GM12878 (cell line): ENCODE results near the gene WWTR1. TPM values are rescaled to one million over a fixed set of nuclear protein-coding genes. Genes with fewer than 3 reads are reported as not detected.

Experiments
- ATAC-seq: fragments of 200-7000 bp; cut with Tn5 transposase; 3 replicates; pipeline ENCODE4 v1.9.1; 2020; ENCODE audit warnings: mild to moderate bottlenecking, moderate library complexity
- BruUV-seq: library from RNA; stranded (reverse); fragments of 400-500 nt; replicated peaks from 2 replicates; lab custom pipeline; 2021; lab: Mats Ljungman, UMichigan
- CTCF ChIA-PET: fragments of 300-600 bp; sonication (Branson Sonifier 250); formaldehyde crosslinking; extraction: SDS; loops from one replicate; lab custom pipeline; 2021; ENCODE audit warnings: inconsistent platforms; lab: Yijun Ruan, JAX
- POLR2A ChIA-PET: fragments of 350-600 bp; formaldehyde crosslinking; extraction: SDS; loops from one replicate; lab custom pipeline; 2021; ENCODE audit warnings: inconsistent platforms; lab: Charles Lee
- RAD21 ChIA-PET: fragments of 300-600 bp; sonication (Branson Sonifier 250); formaldehyde crosslinking; loops from one replicate; lab custom pipeline; 2023; ENCODE audit warnings: antibody characterized with exemption; ENCODE audit not compliant: unreplicated experiment; lab: Charles Lee
- SMC1A ChIA-PET: fragments of 300-600 bp; sonication (Branson Sonifier 250); formaldehyde crosslinking; loops from one replicate; lab custom pipeline; 2023; ENCODE audit not compliant: unreplicated experiment, uncharacterized antibody; lab: Charles Lee
- DNase-seq: peaks from one replicate; pipeline ENCODE4 v3.0.0-alpha.2; 2011; ENCODE audit warnings: low read depth, low spot score
- FAIRE-seq: peaks from 3 replicates; lab custom pipeline; 2011; peaks lifted over from hg19 to GRCh38; lab: Jason Lieb, UNC
- H2AFZ ChIP-seq: 2 replicates; pipeline ENCODE4 v1.6.0; 2011; ENCODE audit warnings: low read depth, low read length, control low read depth; ENCODE audit not compliant: control insufficient read depth
- H3K27ac ChIP-seq: 2 replicates; pipeline ENCODE4 v1.5.1; 2011; ENCODE audit warnings: control low read depth; ENCODE audit not compliant: control insufficient read depth, insufficient read depth
- H3K27me3 ChIP-seq, 2 experiments: replicated peaks in 1 of 2; 2 replicates each; pipeline versions ENCODE4 v1.6.0 to v1.6.1; 2011; ENCODE audit warnings: low read length in 1 of 2; ENCODE audit not compliant: control insufficient read depth in 2 of 2, insufficient read depth in 2 of 2
- H3K36me3 ChIP-seq, 2 experiments: 2 replicates each; pipeline ENCODE4 v1.5.1; 2011; ENCODE audit warnings: low read length in 1 of 2; ENCODE audit not compliant: control insufficient read depth in 2 of 2, insufficient read depth in 2 of 2
- H3K4me1 ChIP-seq: 2 replicates; pipeline ENCODE4 v1.6.1; 2011; ENCODE audit warnings: mild to moderate bottlenecking, low read length, moderate library complexity, mixed read lengths; ENCODE audit not compliant: control insufficient read depth, insufficient read depth
- H3K4me2 ChIP-seq: 2 replicates; pipeline ENCODE4 v1.6.0; 2011; ENCODE audit warnings: control low read depth; ENCODE audit not compliant: control insufficient read depth, insufficient read depth
- H3K4me3 ChIP-seq: fragments of 200-600 bp; sonication (generic); 2 replicates; pipeline ENCODE4 v1.5.1; 2016
- H3K79me2 ChIP-seq: 2 replicates; pipeline ENCODE4 v1.6.0; 2011; ENCODE audit warnings: low read length; ENCODE audit not compliant: control insufficient read depth, insufficient read depth
- H3K9ac ChIP-seq: 2 replicates; pipeline ENCODE4 v1.8.0; 2011; ENCODE audit warnings: low read length, control low read depth, mixed read lengths; ENCODE audit not compliant: control insufficient read depth, insufficient read depth
- H3K9me3 ChIP-seq: replicated peaks from 3 replicates; pipeline ENCODE4 v1.5.1; 2011; ENCODE audit warnings: mild to moderate bottlenecking, low read length; ENCODE audit not compliant: control insufficient read depth, insufficient read depth
- H4K20me1 ChIP-seq: 2 replicates; pipeline ENCODE4 v1.6.0; 2011; ENCODE audit not compliant: control insufficient read depth, insufficient read depth
- CBX3 ChIP-seq: fragments of 200-600 bp; sonication (generic); IDR thresholded peaks from 2 replicates; pipeline ENCODE4 v1.6.1; 2016; ENCODE audit warnings: low read depth, borderline replicate concordance
- ESRRA ChIP-seq: IDR thresholded peaks from 2 replicates; pipeline ENCODE4 v1.6.1; 2012; ENCODE audit warnings: mild to moderate bottlenecking, low read length, improper control_type of control experiment
- FOXK2 ChIP-seq: fragments of 450-650 bp; IDR thresholded peaks from 2 replicates; pipeline ENCODE4 v1.6.1; 2017; ENCODE audit warnings: mild to moderate bottlenecking, moderate library complexity
- KAT2A ChIP-seq: conservative IDR thresholded peaks from 2 replicates; pipeline ENCODE4 v1.6.1; 2011; ENCODE audit warnings: low read depth, low read length; ENCODE audit not compliant: control insufficient read depth
- MTA3 ChIP-seq: IDR thresholded peaks from 2 replicates; pipeline ENCODE4 v1.6.1; 2012; ENCODE audit warnings: low read length, inconsistent platforms, borderline replicate concordance
- MYB ChIP-seq: fragments of 150-350 bp; IDR thresholded peaks from 2 replicates; pipeline ENCODE4 v1.6.1; 2014; ENCODE audit warnings: mild to moderate bottlenecking, low read depth, low read length, borderline replicate concordance
- NFYB ChIP-seq: IDR thresholded peaks from 2 replicates; pipeline ENCODE4 v1.6.1; 2011; ENCODE audit warnings: low read depth, mild to moderate bottlenecking, low read length, improper control_type of control experiment, moderate library complexity; ENCODE audit not compliant: insufficient read depth
- RCOR1 ChIP-seq: conservative IDR thresholded peaks from 2 replicates; pipeline ENCODE4 v1.6.1; 2012; ENCODE audit warnings: low read depth, low read length, improper control_type of control experiment
- SRF ChIP-seq, 2 experiments: IDR thresholded peaks; 2 replicates each; pipeline ENCODE4 v1.6.1; 2011; ENCODE audit warnings: low read depth in 2 of 2, low read length in 2 of 2, mild to moderate bottlenecking in 1 of 2, moderate library complexity in 1 of 2
- TCF7 ChIP-seq: IDR thresholded peaks from 2 replicates; pipeline ENCODE4 v1.6.1; 2014; ENCODE audit warnings: antibody characterized with exemption, borderline replicate concordance
- ZBED1 ChIP-seq: IDR thresholded peaks from 2 replicates; pipeline ENCODE4 v1.6.1; 2016; ENCODE audit warnings: borderline replicate concordance
- WGBS: methylation state at CpG from one replicate; pipeline ENCODE4 v1.1.6; 2016; ENCODE audit warnings: low lambda C conversion rate; ENCODE audit not compliant: insufficient replicate concordance, insufficient coverage; ENCODE audit errors: missing lambda C conversion rate; 5-methylcytosine and 5-hydroxymethylcytosine counted together
- in situ Hi-C: fragments of 300-500 bp; cut with MboI; formaldehyde crosslinking; loops from 9 replicates; pipeline ENCODE4 v1.14.3; 2018; ENCODE audit warnings: mixed read lengths
- intact Hi-C: fragments of 100-400 bp; cut with micrococcal nuclease; formaldehyde crosslinking; loops from one replicate; pipeline ENCODE4 v1.14.2; 2022; ENCODE audit not compliant: unreplicated experiment
- polyA plus RNA-seq, 11 experiments: library from polyadenylated mRNA; depleted of rRNA in 4 of 11; unstranded in 6 of 11; stranded (reverse) in 5 of 11; fragments of >200 nt; fragmentation: Nextera tagmentation in 4 of 11; fragmentation: Illumina TruSeq in 1 of 11; extraction: Ambion mirVana in 4 of 11; extraction: Trizol in 1 of 11; gene quantifications; 1 replicate in 1 of 11; 2 replicates in 10 of 11; pipeline versions ENCODE4 v1.2.1 to v1.2.3, GENCODE V29; 2011 to 2016; ENCODE audit warnings: inconsistent platforms in 2 of 11, missing spikeins in 2 of 11, low read depth in 1 of 11
- total RNA-seq, 4 experiments: library from RNA; depleted of rRNA in 3 of 4; stranded (reverse); fragments of >200 nt in 3 of 4; fragmentation: Illumina TruSeq in 1 of 4; extraction: Trizol in 1 of 4; gene quantifications; 2 replicates each; pipeline versions ENCODE4 v1.2.1 to v1.2.3, GENCODE V29; 2013 to 2021
- TF ChIP-seq, protein P1 (sequence below): IDR thresholded peaks from 2 replicates; pipeline ENCODE4 v1.6.1; 2011; ENCODE audit warnings: low read depth, low read length, improper control_type of control experiment, borderline replicate concordance
- TF ChIP-seq, protein P2 (sequence below): fragments of 450-650 bp; IDR thresholded peaks from 2 replicates; pipeline ENCODE4 v1.6.1; 2016; ENCODE audit warnings: mild to moderate bottlenecking
- TF ChIP-seq, protein P3 (sequence below): IDR thresholded peaks from 2 replicates; pipeline ENCODE4 v1.6.1; 2012; ENCODE audit warnings: mild to moderate bottlenecking, low read depth, low read length

The WWTR1 gene
- total and polyA plus RNA-seq, 10 of the 15 experiments (the other 5 are each of a cell fraction or from before 2014, with no cell fraction given): 2.5 to 18.5 (median 5.8) TPM

DNA sequence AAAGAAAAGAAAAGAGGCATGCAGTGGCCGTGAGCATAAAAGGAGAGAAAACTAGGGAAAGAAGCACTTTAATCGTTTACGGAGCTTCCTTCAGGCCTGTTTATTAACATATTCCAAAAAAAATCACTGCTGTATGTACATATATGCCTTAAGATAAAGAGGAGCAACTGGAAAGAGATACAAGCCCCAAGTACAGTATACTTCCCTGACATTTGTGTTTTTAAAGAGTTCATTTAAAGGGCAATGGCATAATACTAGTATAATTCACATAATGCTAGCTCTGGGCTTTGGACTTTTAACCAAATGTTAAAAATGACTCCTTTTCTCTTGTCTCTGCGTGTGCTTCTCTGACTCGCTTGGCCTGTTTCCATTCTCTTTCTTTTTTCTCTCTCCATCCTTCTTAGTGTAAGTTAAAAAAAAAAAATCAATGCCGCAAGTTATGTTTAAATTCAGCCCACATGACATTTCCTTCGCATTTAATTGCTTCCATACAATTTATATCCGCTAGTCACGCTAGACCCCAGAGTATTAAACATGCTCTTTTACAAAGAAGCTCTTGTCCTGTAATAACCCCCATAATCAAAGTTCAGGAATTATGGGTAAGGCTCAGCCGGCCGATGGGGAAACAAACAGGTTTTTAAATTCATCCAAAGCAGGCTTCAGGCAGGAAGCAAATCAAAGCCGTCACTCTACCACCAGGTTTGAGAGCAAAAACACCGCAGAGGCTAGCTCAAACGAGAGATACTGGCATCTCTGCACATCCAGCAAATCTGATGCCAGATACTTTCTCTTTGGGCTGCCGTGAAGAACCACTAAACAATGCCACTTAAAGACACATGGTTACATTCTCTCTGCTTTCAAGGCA is 19.4 kb downstream of the WWTR1 start:
- ChIA-PET CTCF (interaction anchor here (0.5 to 2.4 kb wide), 6 partner anchors 10 to 78 kb away, joined by 3 to 7 read pairs (median 4); no protein-coding TSS in a partner anchor), POLR2A (interaction anchor here (0.9 kb wide), 2 partner anchors 26 to 63 kb away, joined by 3 read pairs; no protein-coding TSS in a partner anchor), RAD21 (interaction anchor here (1.0 to 1.4 kb wide), 4 partner anchors 16 to 69 kb away, joined by 3 read pairs; no protein-coding TSS in a partner anchor), SMC1A (interaction anchor here (0.7 to 1.1 kb wide), 3 partner anchors 18 to 837 kb away, joined by 3 to 5 read pairs (median 3); no protein-coding TSS in a partner anchor)
- no peak overlapping the region for H3K4me2 ChIP-seq
- H3K27me3 ChIP-seq: no peaks in the 10 kb centered on the region
- WGBS: 92% methylated on average over 15 of the region's 15 CpGs
- TF ChIP-seq MYB: no peak
- TF ChIP-seq, protein P1, sequence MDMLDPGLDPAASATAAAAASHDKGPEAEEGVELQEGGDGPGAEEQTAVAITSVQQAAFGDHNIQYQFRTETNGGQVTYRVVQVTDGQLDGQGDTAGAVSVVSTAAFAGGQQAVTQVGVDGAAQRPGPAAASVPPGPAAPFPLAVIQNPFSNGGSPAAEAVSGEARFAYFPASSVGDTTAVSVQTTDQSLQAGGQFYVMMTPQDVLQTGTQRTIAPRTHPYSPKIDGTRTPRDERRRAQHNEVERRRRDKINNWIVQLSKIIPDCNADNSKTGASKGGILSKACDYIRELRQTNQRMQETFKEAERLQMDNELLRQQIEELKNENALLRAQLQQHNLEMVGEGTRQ: no peak
- no peak for TF ChIP-seq ESRRA
- TF ChIP-seq SRF (IDR thresholded peaks at IDR 0.05; ENCODE audit: low read depth in 2 of 2, low read length in 2 of 2): no peak
- no peak for TF ChIP-seq KAT2A
- TF ChIP-seq RCOR1: no peak
- TF ChIP-seq, protein P2, sequence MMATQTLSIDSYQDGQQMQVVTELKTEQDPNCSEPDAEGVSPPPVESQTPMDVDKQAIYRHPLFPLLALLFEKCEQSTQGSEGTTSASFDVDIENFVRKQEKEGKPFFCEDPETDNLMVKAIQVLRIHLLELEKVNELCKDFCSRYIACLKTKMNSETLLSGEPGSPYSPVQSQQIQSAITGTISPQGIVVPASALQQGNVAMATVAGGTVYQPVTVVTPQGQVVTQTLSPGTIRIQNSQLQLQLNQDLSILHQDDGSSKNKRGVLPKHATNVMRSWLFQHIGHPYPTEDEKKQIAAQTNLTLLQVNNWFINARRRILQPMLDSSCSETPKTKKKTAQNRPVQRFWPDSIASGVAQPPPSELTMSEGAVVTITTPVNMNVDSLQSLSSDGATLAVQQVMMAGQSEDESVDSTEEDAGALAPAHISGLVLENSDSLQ: no peak
- no peak for TF ChIP-seq FOXK2
- TF ChIP-seq MTA3: no peak
- TF ChIP-seq, protein P3, sequence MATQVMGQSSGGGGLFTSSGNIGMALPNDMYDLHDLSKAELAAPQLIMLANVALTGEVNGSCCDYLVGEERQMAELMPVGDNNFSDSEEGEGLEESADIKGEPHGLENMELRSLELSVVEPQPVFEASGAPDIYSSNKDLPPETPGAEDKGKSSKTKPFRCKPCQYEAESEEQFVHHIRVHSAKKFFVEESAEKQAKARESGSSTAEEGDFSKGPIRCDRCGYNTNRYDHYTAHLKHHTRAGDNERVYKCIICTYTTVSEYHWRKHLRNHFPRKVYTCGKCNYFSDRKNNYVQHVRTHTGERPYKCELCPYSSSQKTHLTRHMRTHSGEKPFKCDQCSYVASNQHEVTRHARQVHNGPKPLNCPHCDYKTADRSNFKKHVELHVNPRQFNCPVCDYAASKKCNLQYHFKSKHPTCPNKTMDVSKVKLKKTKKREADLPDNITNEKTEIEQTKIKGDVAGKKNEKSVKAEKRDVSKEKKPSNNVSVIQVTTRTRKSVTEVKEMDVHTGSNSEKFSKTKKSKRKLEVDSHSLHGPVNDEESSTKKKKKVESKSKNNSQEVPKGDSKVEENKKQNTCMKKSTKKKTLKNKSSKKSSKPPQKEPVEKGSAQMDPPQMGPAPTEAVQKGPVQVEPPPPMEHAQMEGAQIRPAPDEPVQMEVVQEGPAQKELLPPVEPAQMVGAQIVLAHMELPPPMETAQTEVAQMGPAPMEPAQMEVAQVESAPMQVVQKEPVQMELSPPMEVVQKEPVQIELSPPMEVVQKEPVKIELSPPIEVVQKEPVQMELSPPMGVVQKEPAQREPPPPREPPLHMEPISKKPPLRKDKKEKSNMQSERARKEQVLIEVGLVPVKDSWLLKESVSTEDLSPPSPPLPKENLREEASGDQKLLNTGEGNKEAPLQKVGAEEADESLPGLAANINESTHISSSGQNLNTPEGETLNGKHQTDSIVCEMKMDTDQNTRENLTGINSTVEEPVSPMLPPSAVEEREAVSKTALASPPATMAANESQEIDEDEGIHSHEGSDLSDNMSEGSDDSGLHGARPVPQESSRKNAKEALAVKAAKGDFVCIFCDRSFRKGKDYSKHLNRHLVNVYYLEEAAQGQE: no peak
- no peak for TF ChIP-seq CBX3
- no peak for TF ChIP-seq TCF7
- TF ChIP-seq ZBED1: no peak
- no peak for TF ChIP-seq NFYB
- H3K4me1 ChIP-seq: no peaks in the 10 kb centered on the region; the same call in 1 of the 2 replicates
- no peak overlapping the region for H2AFZ ChIP-seq
- no peak for DNase-seq
- no peak overlapping the region for H3K4me3 ChIP-seq
- in situ Hi-C loops: no loop called here
- H3K36me3 ChIP-seq: peaks cover 0 to 6% of the 10 kb centered on the region in 2 experiments; a peak in 2 of 4 replicates
- no peak overlapping the region for H3K27ac ChIP-seq
- FAIRE-seq: no peak
- H3K9me3 ChIP-seq: no peaks in the 10 kb centered on the region
- BruUV-seq: TSS peak; percentile 24
- H4K20me1 ChIP-seq: no peaks in the 10 kb centered on the region
- no peak overlapping the region for H3K9ac ChIP-seq
- intact Hi-C loops: no loop called here
- H3K79me2 ChIP-seq: no peaks in the 10 kb centered on the region; the same call in 1 of the 2 replicates
- ATAC-seq: no peak
